ENCODE data around the gene AKT2. TPM values are rescaled to one million over a fixed set of nuclear protein-coding genes. Genes with fewer than 3 reads are reported as not detected.

AKT2 gene
- total RNA-seq, 1 donor from 2014 or later = 85.1 TPM

DNA sequence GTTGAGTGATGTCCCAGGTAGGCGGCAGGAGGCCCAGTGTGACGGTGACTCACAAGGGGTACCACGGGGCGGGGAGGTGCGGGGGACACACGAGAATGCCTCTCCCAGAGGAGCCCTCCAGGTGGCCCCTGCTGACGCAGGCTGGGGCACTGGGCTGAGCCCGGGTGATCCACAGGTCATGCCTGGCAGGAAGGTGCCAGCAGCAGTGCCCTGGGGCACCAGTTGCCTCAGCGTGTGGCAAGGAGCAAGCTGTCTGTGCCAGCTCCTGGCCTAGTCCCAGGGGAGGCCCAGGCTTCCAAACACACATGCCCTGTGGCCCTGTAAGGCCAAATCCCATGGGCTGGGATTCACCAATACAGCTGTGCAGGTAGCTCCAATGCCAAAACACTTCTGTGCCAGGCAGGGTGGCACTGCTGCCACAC, 28.0 kb downstream of the AKT2 start:
- no peak for DNase-seq (ENCODE audit: low spot score)
- no peak overlapping the region for H3K27ac ChIP-seq
- H3K27me3 ChIP-seq = no peaks in the 10 kb centered on the region
- TF ChIP-seq EZH2phosphoT487 (IDR thresholded peaks at IDR 0.05) = no peak
- TF ChIP-seq, protein P1, sequence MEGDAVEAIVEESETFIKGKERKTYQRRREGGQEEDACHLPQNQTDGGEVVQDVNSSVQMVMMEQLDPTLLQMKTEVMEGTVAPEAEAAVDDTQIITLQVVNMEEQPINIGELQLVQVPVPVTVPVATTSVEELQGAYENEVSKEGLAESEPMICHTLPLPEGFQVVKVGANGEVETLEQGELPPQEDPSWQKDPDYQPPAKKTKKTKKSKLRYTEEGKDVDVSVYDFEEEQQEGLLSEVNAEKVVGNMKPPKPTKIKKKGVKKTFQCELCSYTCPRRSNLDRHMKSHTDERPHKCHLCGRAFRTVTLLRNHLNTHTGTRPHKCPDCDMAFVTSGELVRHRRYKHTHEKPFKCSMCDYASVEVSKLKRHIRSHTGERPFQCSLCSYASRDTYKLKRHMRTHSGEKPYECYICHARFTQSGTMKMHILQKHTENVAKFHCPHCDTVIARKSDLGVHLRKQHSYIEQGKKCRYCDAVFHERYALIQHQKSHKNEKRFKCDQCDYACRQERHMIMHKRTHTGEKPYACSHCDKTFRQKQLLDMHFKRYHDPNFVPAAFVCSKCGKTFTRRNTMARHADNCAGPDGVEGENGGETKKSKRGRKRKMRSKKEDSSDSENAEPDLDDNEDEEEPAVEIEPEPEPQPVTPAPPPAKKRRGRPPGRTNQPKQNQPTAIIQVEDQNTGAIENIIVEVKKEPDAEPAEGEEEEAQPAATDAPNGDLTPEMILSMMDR (IDR thresholded peaks at IDR 0.05) = no peak
- no peak for TF ChIP-seq EZH2 (IDR thresholded peaks at IDR 0.05)
- Mint-ChIP-seq H3K27me3 (ENCODE audit: insufficient read depth, low read depth) (no peaks in the 10 kb centered on the region), H3K4me1 (no peaks in the 10 kb centered on the region), H3K4me3 (no peak overlapping the region), H3K27ac (no peak overlapping the region), H3K9me3 (no peaks in the 10 kb centered on the region), H3K36me3 (peaks cover 32% of the 10 kb centered on the region)
- H3F3A ChIP-seq (ENCODE audit: low read depth) = no peaks in the 10 kb centered on the region
- H3K9me3 ChIP-seq (ENCODE audit: low read depth) = no peaks in the 10 kb centered on the region
- no peak overlapping the region for H3K4me3 ChIP-seq
- peaks cover 35% of the 10 kb centered on the region for H3K79me2 ChIP-seq (ENCODE audit: low read depth)
- H3K4me2 ChIP-seq = no peak overlapping the region
- no peaks in the 10 kb centered on the region for H3K4me1 ChIP-seq
- H4K20me1 ChIP-seq (ENCODE audit: low read depth) = peaks cover 12% of the 10 kb centered on the region
- H2AFZ ChIP-seq (replicated peaks) = no peak overlapping the region
- no peaks in the 10 kb centered on the region for H3K36me3 ChIP-seq
- H3K9ac ChIP-seq = no peak overlapping the region

DNA sequence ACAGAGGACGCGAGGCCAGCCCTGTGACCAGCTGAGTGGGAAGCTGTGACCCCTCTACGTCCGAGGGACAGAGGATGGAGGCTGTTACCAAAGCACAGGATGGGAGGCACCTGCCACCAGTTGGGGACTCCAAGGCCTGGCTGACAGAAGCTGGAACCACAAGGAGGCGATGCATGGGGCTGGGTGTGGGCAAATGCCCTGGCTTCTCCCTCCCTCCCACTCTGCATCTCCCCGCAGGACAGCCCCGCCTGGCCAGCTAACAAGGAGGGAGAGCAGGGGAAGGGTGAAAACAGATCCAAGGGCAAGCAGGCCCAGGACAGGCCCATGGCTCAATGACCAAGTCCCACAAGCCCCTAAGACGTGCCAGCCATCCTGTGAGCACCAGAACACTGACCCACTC, 28.6 kb downstream of the AKT2 start:
- Histone ChIP-seq H2AFZ (replicated peaks) (no peak overlapping the region), H3K27ac (no peak overlapping the region), H3K4me1 (no peaks in the 10 kb centered on the region), H3K27me3 (no peaks in the 10 kb centered on the region), H3K9me3 (ENCODE audit: low read depth) (no peaks in the 10 kb centered on the region), H3K4me2 (no peak overlapping the region), H3K4me3 (no peak overlapping the region), H3F3A (ENCODE audit: low read depth) (no peaks in the 10 kb centered on the region), H3K36me3 (no peaks in the 10 kb centered on the region), H3K9ac (no peak overlapping the region), H3K79me2 (ENCODE audit: low read depth) (peaks cover 29% of the 10 kb centered on the region), H4K20me1 (ENCODE audit: low read depth) (peaks cover 15% of the 10 kb centered on the region)
- no peaks in the 10 kb centered on the region for H3K27me3 Mint-ChIP-seq (ENCODE audit: insufficient read depth, low read depth)
- no peak overlapping the region for H3K27ac Mint-ChIP-seq
- TF ChIP-seq EZH2phosphoT487 (IDR thresholded peaks at IDR 0.05) = no peak
- TF ChIP-seq, protein P1 (IDR thresholded peaks at IDR 0.05) = no peak
- no peak for TF ChIP-seq EZH2 (IDR thresholded peaks at IDR 0.05)
- peaks cover 32% of the 10 kb centered on the region for H3K36me3 Mint-ChIP-seq
- H3K4me3 Mint-ChIP-seq = no peak overlapping the region
- no peak for DNase-seq (ENCODE audit: low spot score)
- no peaks in the 10 kb centered on the region for H3K9me3 Mint-ChIP-seq
- no peaks in the 10 kb centered on the region for H3K4me1 Mint-ChIP-seq

DNA sequence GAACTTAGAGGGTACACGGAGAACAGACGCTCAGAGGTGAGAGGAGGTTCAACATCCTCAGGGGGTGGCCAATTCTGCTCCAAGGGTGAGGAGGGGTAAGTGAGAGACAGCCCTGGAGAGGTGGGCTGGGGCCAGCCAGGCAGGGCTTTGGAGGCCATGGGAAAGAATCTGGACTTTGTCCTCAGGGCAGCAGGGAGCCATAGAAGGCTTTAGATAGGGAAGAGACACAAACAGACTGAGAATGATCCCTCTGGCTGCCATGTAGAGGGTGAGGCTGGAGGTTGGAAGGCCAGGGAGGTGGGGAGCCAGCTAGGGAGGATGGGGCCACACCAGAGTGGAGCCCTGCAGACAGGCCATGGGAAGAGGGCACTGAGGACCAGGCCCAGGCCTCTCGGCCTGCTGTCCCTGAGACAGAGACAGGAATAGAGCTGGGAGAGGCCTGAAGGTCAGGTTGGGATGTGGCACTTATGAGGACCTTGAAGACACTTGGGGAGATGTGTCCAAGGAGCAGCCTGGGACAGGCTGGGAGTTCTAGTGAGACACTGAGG, 29.5 kb downstream of the AKT2 start:
- no peaks in the 10 kb centered on the region for H3K9me3 ChIP-seq (ENCODE audit: low read depth)
- peaks cover 31% of the 10 kb centered on the region for H3K36me3 Mint-ChIP-seq
- H3K79me2 ChIP-seq (ENCODE audit: low read depth) = peaks cover 27% of the 10 kb centered on the region
- H3F3A ChIP-seq (ENCODE audit: low read depth) = no peaks in the 10 kb centered on the region
- H3K4me3 ChIP-seq = no peak overlapping the region
- TF ChIP-seq, protein P1 (IDR thresholded peaks at IDR 0.05) = no peak
- TF ChIP-seq EZH2phosphoT487 (IDR thresholded peaks at IDR 0.05) = no peak
- no peak for TF ChIP-seq EZH2 (IDR thresholded peaks at IDR 0.05)
- H3K27me3 Mint-ChIP-seq (ENCODE audit: insufficient read depth, low read depth) = no peaks in the 10 kb centered on the region
- no peak overlapping the region for H3K27ac ChIP-seq
- no peak overlapping the region for H3K4me3 Mint-ChIP-seq
- H3K27me3 ChIP-seq = no peaks in the 10 kb centered on the region
- no peaks in the 10 kb centered on the region for H3K4me1 Mint-ChIP-seq
- no peaks in the 10 kb centered on the region for H3K9me3 Mint-ChIP-seq
- DNase-seq (ENCODE audit: low spot score) = no peak
- no peaks in the 10 kb centered on the region for H3K4me1 ChIP-seq
- no peak overlapping the region for H2AFZ ChIP-seq (replicated peaks)
- peaks cover 15% of the 10 kb centered on the region for H4K20me1 ChIP-seq (ENCODE audit: low read depth)
- no peaks in the 10 kb centered on the region for H3K36me3 ChIP-seq
- H3K4me2 ChIP-seq = no peak overlapping the region
- no peak overlapping the region for H3K9ac ChIP-seq
- H3K27ac Mint-ChIP-seq = peak overlapping the region; percentile 9
